ENCODE measurements around the gene IRF3.

IRF3 gene

GRCh38 chr19:49705919-49706318 lies 40.3 kb upstream of the IRF3 start:
- TF ChIP-seq TAF1 (IDR thresholded peaks at IDR 0.05; ENCODE audit: borderline replicate concordance, insufficient read depth, low read length) (no peak), POLR2AphosphoS5 (IDR thresholded peaks at IDR 0.05; ENCODE audit: low read depth, low read length) (no peak), FOXP2 (optimal IDR thresholded peaks at IDR 0.05; ENCODE audit: borderline replicate concordance, extremely low read depth, extremely low read length, insufficient read depth) (no peak), REST (IDR thresholded peaks at IDR 0.05; ENCODE audit: insufficient read depth in 1 of 2, low read depth in 2 of 2, low read length in 2 of 2) (no peak), SIN3A (IDR thresholded peaks at IDR 0.05; ENCODE audit: borderline replicate concordance, insufficient read depth, low read length) (no peak)

GRCh38 chr19:49704888-49705642 lies 39.4 kb upstream of the IRF3 start:
- TF ChIP-seq REST (IDR thresholded peaks at IDR 0.05; ENCODE audit: insufficient read depth in 1 of 2, low read depth in 2 of 2, low read length in 2 of 2), result no peak
- TF ChIP-seq FOXP2 (optimal IDR thresholded peaks at IDR 0.05; ENCODE audit: borderline replicate concordance, extremely low read depth, extremely low read length, insufficient read depth), result no peak
- TF ChIP-seq SIN3A (IDR thresholded peaks at IDR 0.05; ENCODE audit: borderline replicate concordance, insufficient read depth, low read length), result no peak
- no peak for TF ChIP-seq TAF1 (IDR thresholded peaks at IDR 0.05; ENCODE audit: borderline replicate concordance, insufficient read depth, low read length)
- TF ChIP-seq POLR2AphosphoS5 (IDR thresholded peaks at IDR 0.05; ENCODE audit: low read depth, low read length), result no peak

- TF ChIP-seq POLR2AphosphoS5 (IDR thresholded peaks at IDR 0.05; ENCODE audit: low read depth, low read length) (no peak), REST (IDR thresholded peaks at IDR 0.05; ENCODE audit: insufficient read depth in 1 of 2, low read depth in 2 of 2, low read length in 2 of 2) (no peak), FOXP2 (optimal IDR thresholded peaks at IDR 0.05; ENCODE audit: borderline replicate concordance, extremely low read depth, extremely low read length, insufficient read depth) (no peak), SIN3A (IDR thresholded peaks at IDR 0.05; ENCODE audit: borderline replicate concordance, insufficient read depth, low read length) (no peak), TAF1 (IDR thresholded peaks at IDR 0.05; ENCODE audit: borderline replicate concordance, insufficient read depth, low read length) (no peak)
Observed at GRCh38 chr19:49701271-49701786, 35.7 kb upstream of the IRF3 start.

GRCh38 chr19:49700563-49700962 lies 34.9 kb upstream of the IRF3 start:
- TF ChIP-seq FOXP2 (optimal IDR thresholded peaks at IDR 0.05; ENCODE audit: borderline replicate concordance, extremely low read depth, extremely low read length, insufficient read depth) (no peak), SIN3A (IDR thresholded peaks at IDR 0.05; ENCODE audit: borderline replicate concordance, insufficient read depth, low read length) (no peak), POLR2AphosphoS5 (IDR thresholded peaks at IDR 0.05; ENCODE audit: low read depth, low read length) (no peak)

GRCh38 chr19:49699364-49699763 lies 33.7 kb upstream of the IRF3 start:
- TF ChIP-seq SIN3A (IDR thresholded peaks at IDR 0.05; ENCODE audit: borderline replicate concordance, insufficient read depth, low read length) (no peak), FOXP2 (optimal IDR thresholded peaks at IDR 0.05; ENCODE audit: borderline replicate concordance, extremely low read depth, extremely low read length, insufficient read depth) (no peak), TAF1 (IDR thresholded peaks at IDR 0.05; ENCODE audit: borderline replicate concordance, insufficient read depth, low read length) (no peak), POLR2AphosphoS5 (IDR thresholded peaks at IDR 0.05; ENCODE audit: low read depth, low read length) (no peak), REST (IDR thresholded peaks at IDR 0.05; ENCODE audit: insufficient read depth in 1 of 2, low read depth in 2 of 2, low read length in 2 of 2) (no peak)
